K562 (cell line): Measurements from ENCODE around the gene SNX4. TPM values are rescaled to one million over a fixed set of nuclear protein-coding genes. Genes with fewer than 3 reads are reported as not detected.

Source experiments
- ATAC-seq: fragments of 200-7000 bp; cut with Tn5 transposase; 3 replicates; pipeline ENCODE4 v1.9.1; 2020; ENCODE audit warnings: moderate library complexity
- BruUV-seq: library from RNA; stranded (reverse); fragments of 400-500 nt; replicated peaks from 2 replicates; lab custom pipeline; 2021; lab: Mats Ljungman, UMichigan
- CTCF ChIA-PET: fragments of 300-600 bp; formaldehyde crosslinking; extraction: SDS; loops from one replicate; lab custom pipeline; 2021; ENCODE audit warnings: low intra/inter-chr PET ratio; lab: Yijun Ruan, JAX
- POLR2A ChIA-PET: fragments of 300-600, 350-650 bp; sonication (Branson Sonifier 250); formaldehyde crosslinking; extraction: SDS; loops from one replicate; lab custom pipeline; 2021; ENCODE audit warnings: antibody characterized with exemption, inconsistent platforms; lab: Yijun Ruan, JAX
- DNase-seq, 4 experiments: peaks; one replicate each; pipeline versions ENCODE4 v3.0.0 to v3.0.0-alpha.2; 2011 to 2018; ENCODE audit warnings: low spot score in 3 of 4, mixed read lengths in 3 of 4; ENCODE audit errors: extremely low read depth in 1 of 4
- FAIRE-seq: peaks from 2 replicates; lab custom pipeline; 2011; peaks lifted over from hg19 to GRCh38; lab: Jason Lieb, UNC
- H2AFZ ChIP-seq: 2 replicates; pipeline ENCODE4 v1.6.0; 2011; ENCODE audit warnings: low read depth, low read length, control low read depth, inconsistent platforms
- H3K27ac ChIP-seq: fragments of 200-600 bp; 3 replicates; pipeline ENCODE4 v1.8.0; 2011; ENCODE audit warnings: low read depth, mild to moderate bottlenecking, control low read depth, inconsistent platforms, low read length, moderate library complexity, mixed read lengths; ENCODE audit errors: extremely low read depth
- H3K27me3 ChIP-seq, 2 experiments: fragments of 300-600 bp in 1 of 2; 2 replicates in 1 of 2; 3 replicates in 1 of 2; pipeline versions ENCODE4 v1.6.0 to v1.8.0; 2011; ENCODE audit warnings: inconsistent platforms in 2 of 2, low read length in 2 of 2, mild to moderate bottlenecking in 1 of 2, mixed read lengths in 1 of 2, moderate library complexity in 1 of 2; ENCODE audit not compliant: control insufficient read depth in 2 of 2, insufficient read depth in 2 of 2
- H3K36me3 ChIP-seq: fragments of 300-600 bp; 3 replicates; pipeline ENCODE4 v1.8.0; 2011; ENCODE audit warnings: mild to moderate bottlenecking, low read length, inconsistent platforms; ENCODE audit not compliant: control insufficient read depth, insufficient read depth
- H3K4me1 ChIP-seq, 2 experiments: fragments of 200-600 bp in 1 of 2; replicated peaks in 1 of 2; 2 replicates in 1 of 2; 3 replicates in 1 of 2; pipeline versions ENCODE4 v1.5.1 to v1.8.0; 2011; ENCODE audit warnings: inconsistent platforms in 2 of 2, low read length in 2 of 2, mild to moderate bottlenecking in 1 of 2, mixed read lengths in 1 of 2, moderate library complexity in 1 of 2; ENCODE audit not compliant: control insufficient read depth in 2 of 2, insufficient read depth in 2 of 2
- H3K4me2 ChIP-seq: 2 replicates; pipeline ENCODE4 v1.6.1; 2011; ENCODE audit warnings: low read length, control low read depth, inconsistent platforms, mixed read lengths; ENCODE audit not compliant: insufficient read depth
- H3K4me3 ChIP-seq: fragments of 200-600 bp; sonication (generic), shearing (Covaris generic); 2 replicates; pipeline ENCODE4 v1.5.1; 2016; ENCODE audit warnings: control low read depth, inconsistent platforms
- H3K79me2 ChIP-seq: fragments of 200-600 bp; 3 replicates; pipeline ENCODE4 v1.8.0; 2011; ENCODE audit warnings: low read length, inconsistent platforms; ENCODE audit not compliant: control insufficient read depth, insufficient read depth
- H3K9ac ChIP-seq, 2 experiments: 2 replicates each; pipeline versions ENCODE4 v1.6.0 to v1.6.1; 2011; ENCODE audit warnings: low read depth in 2 of 2, low read length in 2 of 2, control low read depth in 1 of 2, inconsistent platforms in 1 of 2, mild to moderate bottlenecking in 1 of 2, mixed read lengths in 1 of 2; ENCODE audit not compliant: insufficient read depth in 1 of 2
- H3K9me1 ChIP-seq: one replicate; pipeline ENCODE4 v1.6.0; 2011; ENCODE audit warnings: inconsistent platforms, mild to moderate bottlenecking, low read length, moderate library complexity; ENCODE audit not compliant: control insufficient read depth, insufficient read depth
- H3K9me3 ChIP-seq: replicated peaks from 2 replicates; pipeline ENCODE4 v1.5.1; 2011; ENCODE audit warnings: low read depth, low read length, inconsistent platforms; ENCODE audit not compliant: control insufficient read depth, insufficient read depth
- H4K20me1 ChIP-seq: replicated peaks from 2 replicates; pipeline ENCODE4 v1.6.1; 2011; ENCODE audit warnings: low read length, inconsistent platforms, mixed read lengths; ENCODE audit not compliant: control insufficient read depth, insufficient read depth
- GTF2B ChIP-seq: IDR thresholded peaks from 2 replicates; pipeline ENCODE4 v1.6.1; 2011; ENCODE audit not compliant: insufficient read length; ENCODE audit errors: extremely low read depth
- KAT2B ChIP-seq: IDR thresholded peaks from one replicate; pipeline ENCODE4 v1.6.1; 2012; ENCODE audit warnings: low read depth, mild to moderate bottlenecking, control low read depth, inconsistent platforms, low read length, moderate library complexity
- NFE2 ChIP-seq: IDR thresholded peaks from 2 replicates; pipeline ENCODE4 v1.6.1; 2014; ENCODE audit warnings: antibody characterized with exemption, low read depth
- ZNF449 ChIP-seq: fragments of 250-450 bp; sonication (Bioruptor Pico); IDR thresholded peaks from 2 replicates; pipeline ENCODE4 v1.8.0; 2022; ENCODE audit warnings: moderate library complexity, mild to moderate bottlenecking, inconsistent platforms
- WGBS: fragments of 100-300 bp; shearing (Covaris generic); methylation state at CpG from one replicate; pipeline ENCODE4 v1.1.6; 2016; ENCODE audit warnings: low coverage, mixed read lengths; ENCODE audit not compliant: insufficient coverage; ENCODE audit errors: missing lambda C conversion rate; 5-methylcytosine and 5-hydroxymethylcytosine counted together
- in situ Hi-C: fragments of 300-500 bp; cut with MboI; formaldehyde crosslinking; loops from 4 replicates; pipeline ENCODE4 v1.15.0; 2018; ENCODE audit warnings: inconsistent platforms, mixed read lengths
- intact Hi-C: fragments of 100-400 bp; cut with micrococcal nuclease; formaldehyde crosslinking; loops from 2 replicates; pipeline ENCODE4 v1.14.2; 2022
- polyA plus RNA-seq, 8 experiments: library from polyadenylated mRNA; depleted of rRNA in 4 of 8; stranded (reverse) in 5 of 8; unstranded in 3 of 8; fragments of >200 nt; fragmentation: Nextera tagmentation in 2 of 8; fragmentation: Illumina TruSeq in 1 of 8; extraction: Ambion mirVana in 2 of 8; extraction: Trizol in 1 of 8; gene quantifications; 2 replicates each; pipeline versions ENCODE4 v1.2.1 to v1.2.3, GENCODE V29; 2011 to 2014; ENCODE audit warnings: inconsistent platforms in 1 of 8, missing spikeins in 1 of 8
- total RNA-seq, 7 experiments: library from RNA; depleted of rRNA in 6 of 7; stranded (reverse); fragments of >200 nt in 6 of 7; fragmentation: Illumina TruSeq in 2 of 7; extraction: Trizol in 2 of 7; gene quantifications; 2 replicates each; pipeline versions ENCODE4 v1.2.1 to v1.2.3, GENCODE V29; 2011 to 2021; ENCODE audit warnings: low replicate concordance in 1 of 7

The SNX4 gene
- total and polyA plus RNA-seq, 9 of the 15 experiments (the other 6 are each of a cell fraction or from before 2014, with no cell fraction given) = 11.4 to 40.3 (median 30.0) TPM

- WGBS = 0% methylated on average over 1 of the region's 1 CpG
- H3K9me3 ChIP-seq = peaks cover 7% of the 10 kb centered on the region; the same call in 1 of the 2 replicates
- TF ChIP-seq KAT2B (no peak), NFE2 (peak; percentile 54), GTF2B (no peak), ZNF449 (CRISPR knock-in tag) (no peak)
- TF ChIP-seq, all 486 proteins: peak for 1
- H4K20me1 ChIP-seq = 0 out of 2 replicates have a peak, but pooled peaks cover 4% of the 10 kb centered on the region
- no peak overlapping the region for H3K4me3 ChIP-seq
- peak overlapping the region; percentile 52; the same call in 1 of the 3 replicates for H3K27ac ChIP-seq
- FAIRE-seq (no peak), ATAC-seq (peak; percentile 50; the same call in 2 of the 3 replicates), DNase-seq (no peak)
- ChIA-PET POLR2A (interaction anchor here (0.5 to 1.2 kb wide), 2 partner anchors 16 to 374 kb away, joined by 3 read pairs; no protein-coding TSS in a partner anchor), CTCF (interaction anchor here (0.6 kb wide), 1 partner anchor 31 kb away, joined by 3 read pairs; no protein-coding TSS in a partner anchor)
- H3K9me1 ChIP-seq = no peaks in the 10 kb centered on the region
- H3K27me3 ChIP-seq = no peaks in the 10 kb centered on the region
- H3K79me2 ChIP-seq = peaks cover 56% of the 10 kb centered on the region
- in situ Hi-C loops (no loop called here), intact Hi-C loops (no loop called here)
- H2AFZ ChIP-seq = no peak overlapping the region
- BruUV-seq = no TSS peak
- H3K4me1 ChIP-seq = peaks cover 3 to 25% of the 10 kb centered on the region in 2 experiments; a peak in 3 of 5 replicates
- peaks cover 47% of the 10 kb centered on the region; the same call in 1 of the 3 replicates for H3K36me3 ChIP-seq
- no peak overlapping the region for H3K4me2 ChIP-seq
- no peak overlapping the region for H3K9ac ChIP-seq
Measured at GRCh38 chr3:125511420-125512118, 8.4 kb downstream of the SNX4 start.
